SJSA1 (cell line): ENCODE results near the gene PDE7B. TPM values are rescaled to one million over a fixed set of nuclear protein-coding genes. Genes with fewer than 3 reads are reported as not detected.

Source experiments
- DNase-seq, 2 experiments: peaks; one replicate each; pipeline ENCODE4 v3.0.0-alpha.2; 2015 to 2020; ENCODE audit warnings: low spot score in 2 of 2, low read depth in 1 of 2
- H3K27ac ChIP-seq: fragments of 250-450 bp; sonication (Bioruptor Pico); 2 replicates; pipeline ENCODE4 v1.5.1; 2020; ENCODE audit warnings: mild to moderate bottlenecking, moderate library complexity
- H3K27me3 ChIP-seq: fragments of 250-450 bp; sonication (Bioruptor Pico); replicated peaks from 2 replicates; pipeline ENCODE4 v1.5.1; 2020; ENCODE audit warnings: mild to moderate bottlenecking, moderate library complexity
- H3K36me3 ChIP-seq: fragments of 250-450 bp; sonication (Bioruptor Pico); 2 replicates; pipeline ENCODE4 v1.5.1; 2020; ENCODE audit warnings: mild to moderate bottlenecking
- H3K4me1 ChIP-seq: fragments of 250-450 bp; sonication (Bioruptor Pico); replicated peaks from 2 replicates; pipeline ENCODE4 v1.6.1; 2021; ENCODE audit warnings: mild to moderate bottlenecking
- H3K4me3 ChIP-seq: fragments of 250-450 bp; sonication (Bioruptor Pico); 2 replicates; pipeline ENCODE4 v1.5.1; 2020; ENCODE audit warnings: mild to moderate bottlenecking
- H3K9me3 ChIP-seq: fragments of 250-450 bp; sonication (Bioruptor Pico); replicated peaks from 2 replicates; pipeline ENCODE4 v1.5.1; 2020; ENCODE audit warnings: mild to moderate bottlenecking
- total RNA-seq: library from RNA; depleted of rRNA; stranded (reverse); fragments of >200 nt; shearing (Covaris generic); gene quantifications from 2 replicates; pipeline ENCODE4 v1.2.3, GENCODE V29; 2014; rRNA removed

PDE7B gene
- total RNA-seq, result not detected in 2 replicates

DNA sequence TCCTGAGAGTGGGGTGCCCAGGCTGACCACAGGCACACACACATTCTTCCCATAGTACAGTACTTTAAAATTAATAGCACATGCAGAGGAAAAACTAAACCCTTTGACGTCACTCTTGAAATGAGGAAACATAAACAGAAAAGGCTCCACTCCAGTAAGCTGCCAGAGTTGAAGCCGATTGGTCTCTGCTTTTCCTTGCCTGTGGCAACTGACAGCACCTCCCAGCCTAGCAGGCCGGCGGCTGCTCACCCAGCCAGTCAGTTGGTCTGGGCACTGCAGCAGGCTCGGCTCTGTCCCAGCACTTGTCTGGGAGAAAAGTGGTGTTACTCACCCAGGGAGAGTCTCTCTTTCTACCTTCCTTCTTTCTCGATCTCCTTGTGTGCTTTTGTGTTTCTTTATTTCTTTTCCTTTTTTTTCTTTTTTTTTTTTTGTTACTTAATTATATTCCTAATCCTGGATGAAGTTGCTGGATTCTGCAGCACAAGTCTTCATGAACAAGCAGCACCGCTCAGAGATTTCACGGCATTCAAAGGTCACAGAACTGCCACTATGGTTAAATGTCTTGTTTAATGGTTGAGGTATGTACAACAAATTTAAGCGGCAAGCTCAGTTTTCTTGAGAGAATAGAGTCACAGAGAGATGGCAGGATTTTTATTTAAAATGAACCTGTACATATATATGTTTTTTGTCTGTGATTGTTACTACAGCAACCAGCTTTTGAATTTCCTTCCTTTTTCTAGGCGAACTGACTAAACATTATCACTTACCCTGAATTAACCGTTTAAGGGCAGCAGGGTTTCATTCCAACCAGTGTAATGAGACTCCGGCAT lies at the start of gene PDE7B:
TSS of gene PDE7B (plus strand) at position 260 of the 830 bp plus-strand sequence.
- no peaks in the 10 kb centered on the region for H3K9me3 ChIP-seq
- no peaks in the 10 kb centered on the region for H3K36me3 ChIP-seq
- DNase-seq, result peak; percentile 61 to 65
- peaks cover 8% of the 10 kb centered on the region for H3K4me1 ChIP-seq
- peak within 1 kb of the TSS; percentile 3; the same call in 1 of the 2 replicates for H3K4me3 ChIP-seq
- no peak within 1 kb of the TSS for H3K27ac ChIP-seq
- H3K27me3 ChIP-seq, result peaks cover 3% of the 10 kb centered on the region; the same call in 1 of the 2 replicates

- Histone ChIP-seq H3K36me3 (no peaks in the 10 kb centered on the region), H3K4me1 (no peaks in the 10 kb centered on the region), H3K9me3 (no peaks in the 10 kb centered on the region), H3K27ac (no peak overlapping the region), H3K4me3 (no peak overlapping the region), H3K27me3 (no peaks in the 10 kb centered on the region)
- DNase-seq, result no peak
Measured at GRCh38 chr6:135801755-135802465, 49.6 kb upstream of the PDE7B start.

DNA sequence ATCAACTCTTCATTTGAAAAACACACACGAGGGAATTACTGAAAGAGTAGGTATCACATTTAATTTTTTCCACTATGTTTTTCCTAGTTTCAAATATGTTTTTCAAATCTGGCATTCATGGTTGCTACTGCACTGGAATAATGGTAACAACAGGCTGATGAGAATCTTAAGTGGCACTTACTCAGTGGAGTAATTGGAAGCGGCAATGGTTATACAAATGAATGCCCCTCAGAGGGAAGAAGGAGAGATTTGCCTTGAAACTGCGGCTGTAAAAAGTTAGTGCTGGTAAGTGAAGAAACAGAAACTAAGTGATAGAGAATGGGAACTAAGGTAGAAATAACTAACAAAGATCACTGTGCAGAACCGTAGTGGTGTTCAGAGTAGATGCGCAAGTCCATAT lies 41.0 kb upstream of the PDE7B start:
- no peak overlapping the region for H3K4me3 ChIP-seq
- no peaks in the 10 kb centered on the region for H3K27me3 ChIP-seq
- no peaks in the 10 kb centered on the region for H3K9me3 ChIP-seq
- H3K4me1 ChIP-seq, result no peaks in the 10 kb centered on the region
- H3K27ac ChIP-seq, result no peak overlapping the region
- no peaks in the 10 kb centered on the region for H3K36me3 ChIP-seq
- no peak for DNase-seq

- Histone ChIP-seq H3K27ac (no peak overlapping the region), H3K27me3 (no peaks in the 10 kb centered on the region)
- DNase-seq, result no peak
Measured at GRCh38 chr6:135811170-135811569, 40.3 kb upstream of the PDE7B start.

DNA sequence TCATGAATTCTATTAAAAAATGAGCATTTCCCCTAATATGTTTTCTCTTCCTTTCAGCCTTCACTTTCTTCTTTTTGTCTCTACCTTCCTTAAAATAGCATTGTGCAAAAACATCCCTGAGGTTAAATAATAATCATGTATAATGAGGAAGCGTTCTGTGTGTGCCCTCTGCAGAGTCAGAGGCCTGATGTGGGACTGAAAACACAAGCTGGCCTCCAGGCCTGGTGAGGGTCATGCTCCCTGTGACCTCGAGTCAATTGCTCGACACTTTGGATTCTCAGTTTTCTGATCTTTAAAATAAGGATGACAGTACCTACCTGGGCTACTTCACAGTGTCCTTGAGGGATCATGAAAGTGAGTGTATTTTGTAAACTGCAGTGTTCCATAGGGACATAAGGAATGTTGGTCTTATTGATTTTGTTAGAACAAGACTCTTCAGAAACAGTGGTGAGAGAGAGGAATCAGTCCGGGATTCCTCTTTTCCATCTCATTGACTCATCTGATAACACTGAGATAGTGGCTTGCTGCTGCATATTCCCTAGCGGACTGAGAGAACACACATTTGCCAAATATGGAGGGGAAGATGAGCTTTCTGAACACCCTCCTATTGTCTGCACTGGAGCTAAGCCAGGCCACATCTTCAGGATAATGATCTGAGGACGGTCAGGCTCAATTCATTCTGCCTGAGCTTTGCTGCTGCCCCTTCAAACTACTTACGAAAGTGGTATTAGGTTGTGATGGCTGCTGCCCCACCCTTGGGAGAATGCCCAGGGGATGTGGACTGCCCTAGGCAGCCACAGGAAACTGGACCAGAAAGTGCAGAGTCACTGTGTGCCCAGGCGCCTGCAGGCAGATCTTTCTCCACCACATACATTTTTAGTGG lies 39.6 kb upstream of the PDE7B start:
- Histone ChIP-seq H3K4me3 (no peak overlapping the region), H3K27me3 (no peaks in the 10 kb centered on the region), H3K4me1 (no peaks in the 10 kb centered on the region), H3K36me3 (no peaks in the 10 kb centered on the region), H3K27ac (no peak overlapping the region), H3K9me3 (no peaks in the 10 kb centered on the region)
- no peak for DNase-seq

More at GRCh38 chr6:135811170-135811569, 40.3 kb upstream of the PDE7B start:
- Histone ChIP-seq H3K4me3 (no peak overlapping the region), H3K4me1 (no peaks in the 10 kb centered on the region), H3K36me3 (no peaks in the 10 kb centered on the region), H3K9me3 (no peaks in the 10 kb centered on the region)

DNA sequence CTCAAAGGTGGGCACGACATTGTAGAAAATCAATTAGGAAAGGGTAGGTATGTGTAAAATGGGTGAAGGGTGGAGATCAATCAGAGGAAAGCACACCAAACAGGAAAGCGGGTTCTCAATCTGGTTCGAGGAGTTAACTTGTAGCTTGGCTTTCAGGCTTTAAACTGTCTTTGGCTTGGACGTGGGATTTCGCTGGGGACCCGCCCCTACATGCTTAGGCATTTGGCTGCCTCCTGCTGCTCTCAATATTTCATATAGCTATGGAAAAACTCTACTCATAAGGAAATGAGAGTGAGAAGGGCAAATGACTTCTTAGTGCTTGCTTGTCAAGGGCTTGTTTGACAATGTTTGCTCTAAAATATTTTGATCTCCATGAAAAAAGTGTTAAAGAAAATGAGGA lies 38.1 kb upstream of the PDE7B start:
- Histone ChIP-seq H3K27me3 (no peaks in the 10 kb centered on the region), H3K27ac (no peak overlapping the region), H3K9me3 (no peaks in the 10 kb centered on the region), H3K36me3 (no peaks in the 10 kb centered on the region), H3K4me1 (no peaks in the 10 kb centered on the region), H3K4me3 (no peak overlapping the region)
- DNase-seq, result no peak

DNA sequence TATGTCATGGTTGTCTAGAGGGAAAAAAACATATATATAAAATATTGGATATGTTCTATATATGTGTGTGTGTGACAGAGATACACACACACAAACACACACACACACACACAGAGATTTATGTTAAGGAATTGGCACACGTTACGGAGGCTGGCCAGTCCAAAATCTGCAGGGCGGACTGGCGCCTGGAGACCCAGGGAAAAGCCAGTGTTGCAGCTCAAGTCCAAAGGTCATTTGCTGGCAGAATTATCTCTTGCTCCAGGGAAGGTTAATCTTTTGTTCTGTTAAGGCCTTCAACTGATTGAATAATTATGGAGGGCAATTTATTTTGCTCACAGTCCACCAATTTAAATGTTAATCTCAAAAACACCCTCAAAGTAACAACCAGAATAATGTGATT lies 37.5 kb upstream of the PDE7B start:
- H3K27me3 ChIP-seq, result no peaks in the 10 kb centered on the region
- DNase-seq, result no peak
- H3K4me1 ChIP-seq, result no peaks in the 10 kb centered on the region
- no peaks in the 10 kb centered on the region for H3K36me3 ChIP-seq
- no peak overlapping the region for H3K27ac ChIP-seq
- no peak overlapping the region for H3K4me3 ChIP-seq
- H3K9me3 ChIP-seq, result no peaks in the 10 kb centered on the region

GRCh38 chr6:135815216-135815615 lies 36.3 kb upstream of the PDE7B start:
- no peaks in the 10 kb centered on the region for H3K36me3 ChIP-seq
- no peaks in the 10 kb centered on the region for H3K4me1 ChIP-seq
- H3K4me3 ChIP-seq, result no peak overlapping the region
- H3K27ac ChIP-seq, result no peak overlapping the region
- H3K9me3 ChIP-seq, result no peaks in the 10 kb centered on the region
- DNase-seq, result no peak
- H3K27me3 ChIP-seq, result no peaks in the 10 kb centered on the region

GRCh38 chr6:135817035-135817434 lies 34.5 kb upstream of the PDE7B start:
- Histone ChIP-seq H3K36me3 (no peaks in the 10 kb centered on the region), H3K9me3 (no peaks in the 10 kb centered on the region), H3K4me1 (no peaks in the 10 kb centered on the region), H3K4me3 (no peak overlapping the region), H3K27me3 (no peaks in the 10 kb centered on the region), H3K27ac (no peak overlapping the region)
- DNase-seq, result no peak

DNA sequence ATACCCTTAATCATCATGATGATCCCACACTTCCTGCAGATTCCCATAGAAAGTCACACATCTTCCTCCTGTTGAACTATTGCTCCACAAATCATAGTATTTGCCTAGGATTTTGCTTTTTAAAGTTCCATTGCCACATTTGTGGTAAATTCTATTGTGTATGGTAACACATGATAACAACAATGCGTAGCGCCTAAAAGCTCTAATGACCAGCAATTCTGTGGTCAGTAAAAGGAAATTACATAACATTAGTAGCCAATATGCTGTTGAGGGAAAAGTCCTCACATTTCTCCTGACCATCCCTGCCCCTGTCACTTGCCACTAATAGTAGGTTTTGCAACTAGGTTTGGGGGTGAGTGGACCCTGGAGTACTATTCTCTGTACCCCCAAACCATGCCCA lies 31.8 kb upstream of the PDE7B start:
- Histone ChIP-seq H3K27me3 (no peaks in the 10 kb centered on the region), H3K4me1 (no peaks in the 10 kb centered on the region), H3K4me3 (no peak overlapping the region), H3K27ac (no peak overlapping the region), H3K36me3 (no peaks in the 10 kb centered on the region), H3K9me3 (no peaks in the 10 kb centered on the region)
- no peak for DNase-seq

- H3K4me3 ChIP-seq, result no peak overlapping the region
- no peak overlapping the region for H3K27ac ChIP-seq
- DNase-seq, result no peak
Measured at GRCh38 chr6:135820340-135820739, 31.2 kb upstream of the PDE7B start.

GRCh38 chr6:135823851-135824250 lies 27.6 kb upstream of the PDE7B start:
- Histone ChIP-seq H3K4me3 (no peak overlapping the region), H3K27me3 (no peaks in the 10 kb centered on the region), H3K4me1 (no peaks in the 10 kb centered on the region), H3K9me3 (no peaks in the 10 kb centered on the region), H3K27ac (no peak overlapping the region), H3K36me3 (no peaks in the 10 kb centered on the region)
- no peak for DNase-seq

More at GRCh38 chr6:135820340-135820739, 31.2 kb upstream of the PDE7B start:
- Histone ChIP-seq H3K27me3 (no peaks in the 10 kb centered on the region), H3K36me3 (no peaks in the 10 kb centered on the region), H3K9me3 (no peaks in the 10 kb centered on the region), H3K4me1 (no peaks in the 10 kb centered on the region)

- Histone ChIP-seq H3K4me3 (no peak overlapping the region), H3K27me3 (no peaks in the 10 kb centered on the region), H3K27ac (no peak overlapping the region), H3K36me3 (no peaks in the 10 kb centered on the region), H3K4me1 (no peaks in the 10 kb centered on the region), H3K9me3 (no peaks in the 10 kb centered on the region)
- no peak for DNase-seq
Measured at GRCh38 chr6:135826236-135826804, 25.2 kb upstream of the PDE7B start.
